ENCODE data around the gene PHLPP1. TPM values are rescaled to one million over a fixed set of nuclear protein-coding genes. Genes with fewer than 3 reads are reported as not detected.

PHLPP1 gene
- total and polyA plus RNA-seq, 2 of the 13 experiments (the other 11 are each of a cell fraction or from before 2014, with no cell fraction given), result 9.8 to 18.5 TPM

DNA sequence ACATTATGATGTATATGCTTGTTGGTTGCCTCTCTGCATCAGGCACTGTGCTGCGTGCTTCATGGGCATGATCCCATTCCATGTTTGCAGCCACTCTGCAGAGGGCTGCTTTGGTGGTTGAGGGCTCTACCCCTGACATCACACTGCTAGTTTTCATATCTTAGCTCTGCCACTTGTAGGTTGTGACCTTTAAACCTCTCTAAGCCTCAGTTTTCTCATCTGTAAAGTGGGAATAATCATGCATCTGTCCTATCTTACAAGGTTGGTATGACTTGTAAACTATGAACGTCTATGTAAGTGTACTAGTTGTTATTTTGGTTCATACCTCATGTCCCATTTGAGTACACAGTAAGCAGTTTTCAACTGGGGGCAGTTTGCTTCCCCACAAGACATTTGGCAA, 260.4 kb downstream of the PHLPP1 start:
- POLR2A ChIA-PET, result no interaction called here
- intact Hi-C loops (cut with micrococcal nuclease; ENCODE audit: unreplicated experiment), result no loop called here

DNA sequence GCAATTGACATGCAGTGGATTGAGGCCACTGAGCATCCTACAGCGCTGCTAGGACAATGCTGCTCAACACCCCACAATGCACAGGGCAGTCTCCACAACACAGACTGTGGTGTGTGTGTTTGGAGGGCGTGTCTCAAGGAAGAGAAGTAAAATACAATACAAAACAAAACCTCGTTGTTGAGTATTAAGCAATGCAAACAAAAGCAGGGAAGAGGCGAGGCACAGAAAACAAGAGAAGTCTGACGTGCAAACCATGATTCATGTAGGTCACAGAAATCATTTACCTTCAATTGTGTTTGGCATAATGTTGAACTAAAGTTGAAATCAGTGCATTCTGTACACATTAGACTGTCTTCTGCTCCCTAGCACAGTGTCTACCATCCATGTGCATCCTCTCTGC, 260.9 kb downstream of the PHLPP1 start:
- POLR2A ChIA-PET, result no interaction called here
- 87% methylated on average over 5 of the region's 5 CpGs for WGBS (ENCODE audit: low lambda C conversion rate)
- Histone ChIP-seq H3K4me2 (ENCODE audit: low read depth, low read length) (no peak overlapping the region), H4K20me1 (ENCODE audit: insufficient read depth, low read length) (no peaks in the 10 kb centered on the region), H3K79me2 (ENCODE audit: insufficient read depth, low read length) (no peaks in the 10 kb centered on the region), H3K27ac (ENCODE audit: extremely low read length, insufficient read depth, low read length) (no peak overlapping the region), H2AFZ (ENCODE audit: low read length) (no peak overlapping the region), H3K9ac (ENCODE audit: insufficient read depth, low read depth, low read length) (no peak overlapping the region), H3K27me3 (ENCODE audit: control insufficient read depth in 1 of 2, insufficient read depth in 2 of 2, low read length in 2 of 2) (no peaks in the 10 kb centered on the region), H3K36me3 (replicated peaks in 1 of 2; ENCODE audit: control insufficient read depth in 1 of 2, insufficient read depth in 2 of 2, low read length in 2 of 2) (peaks cover 33 to 84% of the 10 kb centered on the region in 2 experiments), H3K4me1 (ENCODE audit: insufficient read depth, low read length) (no peaks in the 10 kb centered on the region), H3K4me3 (replicated peaks in 1 of 3; ENCODE audit: insufficient read depth in 1 of 3, low read depth in 2 of 3, low read length in 3 of 3) (no peak overlapping the region), H3K9me3 (ENCODE audit: low read length) (no peaks in the 10 kb centered on the region)
- BruUV-seq (replicated peaks), result no TSS peak
- intact Hi-C loops (cut with micrococcal nuclease; ENCODE audit: unreplicated experiment) (no loop called here), in situ Hi-C loops (cut with HindIII; ENCODE audit: extremely low pct_ligation_motif_present, low pct_unique_long_range_greater_than_20kb) (loop anchor here (25.0 kb wide), 1 partner anchor 364 kb away; no protein-coding TSS in a partner anchor)
- DNase-seq (ENCODE audit: low spot score), result no peak
- ATAC-seq, result no peak
- no peak for FAIRE-seq
- CTCF ChIA-PET (ENCODE audit: low intra/inter-chr PET ratio, low total read pairs), result no interaction called here
- no peak for TF ChIP-seq ZNF232 (CRISPR knock-in tag; IDR thresholded peaks at IDR 0.05; ENCODE audit: borderline replicate concordance)
- TF ChIP-seq SMAD1 (CRISPR knock-in tag; IDR thresholded peaks at IDR 0.05; ENCODE audit: borderline replicate concordance, low read depth), result no peak
- TF ChIP-seq GPN1 (CRISPR knock-in tag; IDR thresholded peaks at IDR 0.05; ENCODE audit: borderline replicate concordance), result no peak
- TF ChIP-seq, protein P1, sequence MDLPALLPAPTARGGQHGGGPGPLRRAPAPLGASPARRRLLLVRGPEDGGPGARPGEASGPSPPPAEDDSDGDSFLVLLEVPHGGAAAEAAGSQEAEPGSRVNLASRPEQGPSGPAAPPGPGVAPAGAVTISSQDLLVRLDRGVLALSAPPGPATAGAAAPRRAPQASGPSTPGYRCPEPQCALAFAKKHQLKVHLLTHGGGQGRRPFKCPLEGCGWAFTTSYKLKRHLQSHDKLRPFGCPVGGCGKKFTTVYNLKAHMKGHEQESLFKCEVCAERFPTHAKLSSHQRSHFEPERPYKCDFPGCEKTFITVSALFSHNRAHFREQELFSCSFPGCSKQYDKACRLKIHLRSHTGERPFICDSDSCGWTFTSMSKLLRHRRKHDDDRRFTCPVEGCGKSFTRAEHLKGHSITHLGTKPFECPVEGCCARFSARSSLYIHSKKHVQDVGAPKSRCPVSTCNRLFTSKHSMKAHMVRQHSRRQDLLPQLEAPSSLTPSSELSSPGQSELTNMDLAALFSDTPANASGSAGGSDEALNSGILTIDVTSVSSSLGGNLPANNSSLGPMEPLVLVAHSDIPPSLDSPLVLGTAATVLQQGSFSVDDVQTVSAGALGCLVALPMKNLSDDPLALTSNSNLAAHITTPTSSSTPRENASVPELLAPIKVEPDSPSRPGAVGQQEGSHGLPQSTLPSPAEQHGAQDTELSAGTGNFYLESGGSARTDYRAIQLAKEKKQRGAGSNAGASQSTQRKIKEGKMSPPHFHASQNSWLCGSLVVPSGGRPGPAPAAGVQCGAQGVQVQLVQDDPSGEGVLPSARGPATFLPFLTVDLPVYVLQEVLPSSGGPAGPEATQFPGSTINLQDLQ (CRISPR knock-in tag; IDR thresholded peaks at IDR 0.05), result no peak
- no peak for TF ChIP-seq SRSF9 (IDR thresholded peaks at IDR 0.05; ENCODE audit: borderline replicate concordance, insufficient read depth, low read depth, low read length, poor library complexity, severe bottlenecking)
- TF ChIP-seq ARNT2 (CRISPR knock-in tag; IDR thresholded peaks at IDR 0.05; ENCODE audit: low read depth), result no peak
- TF ChIP-seq MYNN (CRISPR knock-in tag; IDR thresholded peaks at IDR 0.05; ENCODE audit: low read depth), result no peak
- TF ChIP-seq, protein P2, sequence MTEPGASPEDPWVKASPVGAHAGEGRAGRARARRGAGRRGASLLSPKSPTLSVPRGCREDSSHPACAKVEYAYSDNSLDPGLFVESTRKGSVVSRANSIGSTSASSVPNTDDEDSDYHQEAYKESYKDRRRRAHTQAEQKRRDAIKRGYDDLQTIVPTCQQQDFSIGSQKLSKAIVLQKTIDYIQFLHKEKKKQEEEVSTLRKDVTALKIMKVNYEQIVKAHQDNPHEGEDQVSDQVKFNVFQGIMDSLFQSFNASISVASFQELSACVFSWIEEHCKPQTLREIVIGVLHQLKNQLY (CRISPR knock-in tag; IDR thresholded peaks at IDR 0.05), result no peak
- TF ChIP-seq, protein P3, sequence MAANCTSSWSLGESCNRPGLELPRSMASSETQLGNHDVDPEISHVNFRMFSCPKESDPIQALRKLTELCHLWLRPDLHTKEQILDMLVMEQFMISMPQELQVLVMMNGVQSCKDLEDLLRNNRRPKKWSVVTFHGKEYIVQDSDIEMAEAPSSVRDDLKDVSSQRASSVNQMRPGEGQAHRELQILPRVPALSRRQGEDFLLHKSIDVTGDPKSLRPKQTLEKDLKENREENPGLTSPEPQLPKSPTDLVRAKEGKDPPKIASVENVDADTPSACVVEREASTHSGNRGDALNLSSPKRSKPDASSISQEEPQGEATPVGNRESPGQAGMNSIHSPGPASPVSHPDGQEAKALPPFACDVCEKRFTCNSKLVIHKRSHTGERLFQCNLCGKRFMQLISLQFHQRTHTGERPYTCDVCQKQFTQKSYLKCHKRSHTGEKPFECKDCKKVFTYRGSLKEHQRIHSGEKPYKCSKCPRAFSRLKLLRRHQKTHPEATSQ (CRISPR knock-in tag; IDR thresholded peaks at IDR 0.05; ENCODE audit: borderline replicate concordance), result no peak

More for the DNA sequence above, 260.4 kb downstream of the PHLPP1 start:
- DNase-seq (ENCODE audit: low spot score) (no peak), ATAC-seq (no peak), FAIRE-seq (no peak)
- H3K4me3 ChIP-seq (replicated peaks in 1 of 3; ENCODE audit: insufficient read depth in 1 of 3, low read depth in 2 of 3, low read length in 3 of 3), result no peak overlapping the region
- H2AFZ ChIP-seq (ENCODE audit: low read length), result no peak overlapping the region
- H3K36me3 ChIP-seq (replicated peaks in 1 of 2; ENCODE audit: control insufficient read depth in 1 of 2, insufficient read depth in 2 of 2, low read length in 2 of 2), result peaks cover 32 to 85% of the 10 kb centered on the region in 2 experiments
- no peaks in the 10 kb centered on the region for H4K20me1 ChIP-seq (ENCODE audit: insufficient read depth, low read length)
- no peak overlapping the region for H3K4me2 ChIP-seq (ENCODE audit: low read depth, low read length)
- H3K79me2 ChIP-seq (ENCODE audit: insufficient read depth, low read length), result no peaks in the 10 kb centered on the region
- H3K9me3 ChIP-seq (ENCODE audit: low read length), result no peaks in the 10 kb centered on the region
- TF ChIP-seq, protein P4, sequence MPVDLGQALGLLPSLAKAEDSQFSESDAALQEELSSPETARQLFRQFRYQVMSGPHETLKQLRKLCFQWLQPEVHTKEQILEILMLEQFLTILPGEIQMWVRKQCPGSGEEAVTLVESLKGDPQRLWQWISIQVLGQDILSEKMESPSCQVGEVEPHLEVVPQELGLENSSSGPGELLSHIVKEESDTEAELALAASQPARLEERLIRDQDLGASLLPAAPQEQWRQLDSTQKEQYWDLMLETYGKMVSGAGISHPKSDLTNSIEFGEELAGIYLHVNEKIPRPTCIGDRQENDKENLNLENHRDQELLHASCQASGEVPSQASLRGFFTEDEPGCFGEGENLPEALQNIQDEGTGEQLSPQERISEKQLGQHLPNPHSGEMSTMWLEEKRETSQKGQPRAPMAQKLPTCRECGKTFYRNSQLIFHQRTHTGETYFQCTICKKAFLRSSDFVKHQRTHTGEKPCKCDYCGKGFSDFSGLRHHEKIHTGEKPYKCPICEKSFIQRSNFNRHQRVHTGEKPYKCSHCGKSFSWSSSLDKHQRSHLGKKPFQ (CRISPR knock-in tag; IDR thresholded peaks at IDR 0.05; ENCODE audit: insufficient replicate concordance), result no peak
- TF ChIP-seq ZMYM3 (CRISPR knock-in tag; IDR thresholded peaks at IDR 0.05), result 0 out of 2 replicates have a peak, but pooled peaks have one; percentile 26
- peak; percentile 90 for TF ChIP-seq ZNF629 (CRISPR knock-in tag; conservative IDR thresholded peaks at IDR 0.05)
- H3K9ac ChIP-seq (ENCODE audit: insufficient read depth, low read depth, low read length), result no peak overlapping the region
- no TSS peak for BruUV-seq (replicated peaks)
- no peaks in the 10 kb centered on the region for H3K4me1 ChIP-seq (ENCODE audit: insufficient read depth, low read length)
- no peaks in the 10 kb centered on the region for H3K27me3 ChIP-seq (ENCODE audit: control insufficient read depth in 1 of 2, insufficient read depth in 2 of 2, low read length in 2 of 2)
- in situ Hi-C loops (cut with HindIII; ENCODE audit: extremely low pct_ligation_motif_present, low pct_unique_long_range_greater_than_20kb), result loop anchor here (25.0 kb wide), 1 partner anchor 363 kb away; no protein-coding TSS in a partner anchor
- CTCF ChIA-PET (ENCODE audit: low intra/inter-chr PET ratio, low total read pairs), result no interaction called here
- H3K27ac ChIP-seq (ENCODE audit: extremely low read length, insufficient read depth, low read length), result no peak overlapping the region
- WGBS (ENCODE audit: low lambda C conversion rate), result 82% methylated on average over 2 of the region's 2 CpGs
